Lung (tissue), 12 donors: Measurements from ENCODE around the gene CSNK2A3. TPM values are rescaled to one million over a fixed set of nuclear protein-coding genes. Genes with fewer than 3 reads are reported as not detected.
A peak's percentile ranks its signal among the peaks of the same experiment; 100 is the strongest.

Experiments used
- ATAC-seq: fragments of 200-7000 bp; cut with Tn5 transposase; one replicate; pipeline ENCODE4 v1.9.1; 2020; ENCODE audit warnings: moderate number of reproducible peaks; ENCODE audit not compliant: insufficient read depth, low FRiP score
- DNase-seq, 3 donors: peaks; one replicate each; pipeline ENCODE4 v3.0.0-alpha.2; 2013 to 2017
- H3K27ac ChIP-seq, 2 donors: one replicate each; pipeline ENCODE4 v1.5.1; 2013; ENCODE audit warnings: mild to moderate bottlenecking in 2 of 2, moderate library complexity in 2 of 2, control low read depth in 1 of 2, inconsistent platforms in 1 of 2, low read depth in 1 of 2, low read length in 1 of 2
- H3K27me3 ChIP-seq, 3 donors: one replicate each; pipeline ENCODE4 v1.5.1; 2013; ENCODE audit warnings: low read length in 2 of 3; ENCODE audit not compliant: control insufficient read depth in 3 of 3, insufficient read depth in 3 of 3
- H3K36me3 ChIP-seq, 4 donors: one replicate each; pipeline ENCODE4 v1.5.1; 2013; ENCODE audit warnings: low read length in 4 of 4, mild to moderate bottlenecking in 1 of 4, moderate library complexity in 1 of 4; ENCODE audit not compliant: control insufficient read depth in 4 of 4, insufficient read depth in 4 of 4
- H3K4me1 ChIP-seq, 5 donors: one replicate each; pipeline ENCODE4 v1.5.1; 2013; ENCODE audit warnings: low read length in 5 of 5, mild to moderate bottlenecking in 2 of 5, moderate library complexity in 1 of 5; ENCODE audit not compliant: control insufficient read depth in 5 of 5, insufficient read depth in 5 of 5
- H3K4me3 ChIP-seq: one replicate; pipeline ENCODE4 v1.5.1; 2013; ENCODE audit warnings: mild to moderate bottlenecking, control low read depth, moderate library complexity
- H3K9ac ChIP-seq, 2 donors: one replicate each; pipeline ENCODE4 v1.5.1; 2013; ENCODE audit warnings: low read length in 2 of 2, control low read depth in 1 of 2; ENCODE audit not compliant: insufficient read depth in 1 of 2
- H3K9me3 ChIP-seq, 4 donors: one replicate each; pipeline ENCODE4 v1.5.1; 2013; ENCODE audit warnings: low read length in 3 of 4, mild to moderate bottlenecking in 1 of 4, moderate library complexity in 1 of 4; ENCODE audit not compliant: control insufficient read depth in 4 of 4, insufficient read depth in 3 of 4
- WGBS, 2 donors: extraction: QIAGEN DNeasy Blood & Tissue Kit; methylation state at CpG; one replicate each; pipeline ENCODE4 v1.1.7; 2013; 5-methylcytosine and 5-hydroxymethylcytosine counted together
- polyA plus RNA-seq, 2 donors: library from polyadenylated mRNA; stranded (reverse); fragments of 200-250 nt; gene quantifications; one replicate each; pipeline ENCODE4 v1.2.1, GENCODE V29; 2013
- total RNA-seq, 2 donors: library from RNA; depleted of rRNA in 1 of 2; stranded (reverse); fragments of >200 nt in 1 of 2; gene quantifications; one replicate each; pipeline ENCODE4 v1.2.1, GENCODE V29; 2014 to 2021
- TF ChIP-seq, protein P1 (sequence below): IDR thresholded peaks from 2 replicates; pipeline ENCODE4 v1.5.1; 2012; ENCODE audit warnings: mild to moderate bottlenecking; ENCODE audit errors: control extremely low read depth, extremely low read depth
- donor health status: control.
- donor health status: control.
- donor health status: Bipolar disorder and iron deficiency.
- donor health status: healthy.
- donor health status: DM: yes; HTN: yes; CAD: no.

The CSNK2A3 gene
- total and polyA plus RNA-seq, 4 donors = 0.39 to 3.7 (median 1.6) TPM

GRCh38 chr11:11394241-11394640 is 41.2 kb upstream of the CSNK2A3 start:
- Histone ChIP-seq H3K27me3 (no peaks in the 10 kb centered on the region), H3K4me1 (peaks cover 0 to 33% (median 2%) of the 10 kb centered on the region in 5 donors), H3K4me3 (no peak overlapping the region), H3K27ac (no peak overlapping the region), H3K36me3 (no peaks in the 10 kb centered on the region), H3K9me3 (no peaks in the 10 kb centered on the region), H3K9ac (no peak overlapping the region)
- peak in 2 of 3 donors; percentile 71 to 77 for DNase-seq
- no peak for ATAC-seq
- TF ChIP-seq, protein P1, sequence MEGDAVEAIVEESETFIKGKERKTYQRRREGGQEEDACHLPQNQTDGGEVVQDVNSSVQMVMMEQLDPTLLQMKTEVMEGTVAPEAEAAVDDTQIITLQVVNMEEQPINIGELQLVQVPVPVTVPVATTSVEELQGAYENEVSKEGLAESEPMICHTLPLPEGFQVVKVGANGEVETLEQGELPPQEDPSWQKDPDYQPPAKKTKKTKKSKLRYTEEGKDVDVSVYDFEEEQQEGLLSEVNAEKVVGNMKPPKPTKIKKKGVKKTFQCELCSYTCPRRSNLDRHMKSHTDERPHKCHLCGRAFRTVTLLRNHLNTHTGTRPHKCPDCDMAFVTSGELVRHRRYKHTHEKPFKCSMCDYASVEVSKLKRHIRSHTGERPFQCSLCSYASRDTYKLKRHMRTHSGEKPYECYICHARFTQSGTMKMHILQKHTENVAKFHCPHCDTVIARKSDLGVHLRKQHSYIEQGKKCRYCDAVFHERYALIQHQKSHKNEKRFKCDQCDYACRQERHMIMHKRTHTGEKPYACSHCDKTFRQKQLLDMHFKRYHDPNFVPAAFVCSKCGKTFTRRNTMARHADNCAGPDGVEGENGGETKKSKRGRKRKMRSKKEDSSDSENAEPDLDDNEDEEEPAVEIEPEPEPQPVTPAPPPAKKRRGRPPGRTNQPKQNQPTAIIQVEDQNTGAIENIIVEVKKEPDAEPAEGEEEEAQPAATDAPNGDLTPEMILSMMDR = no peak

GRCh38 chr11:11391796-11392463 is 38.9 kb upstream of the CSNK2A3 start:
- no peaks in the 10 kb centered on the region for H3K36me3 ChIP-seq
- no peak overlapping the region for H3K4me3 ChIP-seq
- no peaks in the 10 kb centered on the region for H3K9me3 ChIP-seq
- TF ChIP-seq, protein P1 = no peak
- no peak for ATAC-seq
- H3K27me3 ChIP-seq = no peaks in the 10 kb centered on the region
- WGBS, 2 donors = 72 to 81% methylated on average over 13 of the region's 13 CpGs
- H3K9ac ChIP-seq = no peak overlapping the region
- DNase-seq = peak in 1 of 3 donors; percentile 57
- peaks cover 0 to 32% (median 7%) of the 10 kb centered on the region in 5 donors for H3K4me1 ChIP-seq
- H3K27ac ChIP-seq = no peak overlapping the region

DNA sequence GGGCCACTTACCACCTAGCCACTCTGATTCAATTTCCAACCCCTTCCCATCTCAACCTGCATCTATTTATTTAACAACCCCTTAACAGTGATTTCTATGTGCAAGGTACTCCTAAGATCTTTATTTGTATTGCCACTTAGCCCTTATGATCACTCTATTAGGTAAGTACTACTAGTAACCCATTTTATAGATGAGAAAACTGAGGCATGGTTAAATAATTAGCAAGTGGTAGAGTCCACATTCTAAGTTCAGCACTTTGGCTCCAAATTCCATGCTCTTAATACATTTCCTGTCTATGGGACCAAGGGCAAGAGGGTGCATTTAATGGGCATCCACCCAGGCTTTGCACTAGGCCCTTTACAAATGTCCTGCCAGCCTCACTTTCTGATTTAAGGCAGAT is 38.1 kb upstream of the CSNK2A3 start:
- H3K27ac ChIP-seq = no peak overlapping the region
- no peak overlapping the region for H3K9ac ChIP-seq
- DNase-seq (no peak), ATAC-seq (no peak)
- no peaks in the 10 kb centered on the region for H3K36me3 ChIP-seq
- TF ChIP-seq, protein P1 = no peak
- H3K27me3 ChIP-seq = no peaks in the 10 kb centered on the region
- H3K9me3 ChIP-seq = no peaks in the 10 kb centered on the region
- no peak overlapping the region for H3K4me3 ChIP-seq
- H3K4me1 ChIP-seq = peaks cover 0 to 31% (median 7%) of the 10 kb centered on the region in 5 donors
